IMR-90 (cell line): ENCODE results near the gene RAB1B. TPM values are rescaled to one million over a fixed set of nuclear protein-coding genes. Genes with fewer than 3 reads are reported as not detected.
A peak's percentile ranks its signal among the peaks of the same experiment; 100 is the strongest.

Experiments
- ATAC-seq: fragments of 200-7000 bp; cut with Tn5 transposase; 2 replicates; pipeline ENCODE4 v1.9.1; 2020; ENCODE audit warnings: low read depth, mild to moderate bottlenecking, moderate library complexity
- BruUV-seq: library from RNA; stranded (reverse); fragments of 400-500 nt; replicated peaks from 2 replicates; lab custom pipeline; 2021; lab: Mats Ljungman, UMichigan
- CTCF ChIA-PET: fragments of 300-600 bp; formaldehyde crosslinking; extraction: SDS; loops from one replicate; lab custom pipeline; 2021; ENCODE audit warnings: antibody characterized with exemption; lab: Yijun Ruan, JAX
- POLR2A ChIA-PET: fragments of 300-600 bp; sonication (Branson Sonifier 250); formaldehyde crosslinking; loops from one replicate; lab custom pipeline; 2022; ENCODE audit warnings: antibody characterized with exemption; ENCODE audit not compliant: unreplicated experiment; lab: Charles Lee
- DNase-seq: peaks from one replicate; pipeline ENCODE4 v3.0.0; 2013
- H2AFZ ChIP-seq: replicated peaks from 2 replicates; pipeline ENCODE3; 2013; ENCODE audit warnings: low read length, mild to moderate bottlenecking; ENCODE audit not compliant: poor library complexity
- H2AK5ac ChIP-seq: 2 replicates; pipeline ENCODE4 v1.6.1; 2013; ENCODE audit warnings: low read depth, low read length, inconsistent platforms
- H2AK9ac ChIP-seq: replicated peaks from 2 replicates; pipeline ENCODE3; 2013; ENCODE audit warnings: mild to moderate bottlenecking, low read depth, low read length, moderate library complexity; ENCODE audit not compliant: poor library complexity
- H2BK120ac ChIP-seq: 2 replicates; pipeline ENCODE4 v1.6.1; 2013; ENCODE audit warnings: low read depth, low read length, inconsistent platforms
- H2BK15ac ChIP-seq: 3 replicates; pipeline ENCODE4 v1.6.1; 2013; ENCODE audit warnings: low read depth, low read length, inconsistent platforms
- H2BK20ac ChIP-seq: 2 replicates; pipeline ENCODE4 v1.6.1; 2013; ENCODE audit warnings: low read depth, mild to moderate bottlenecking, inconsistent platforms, low read length, moderate library complexity
- H2BK5ac ChIP-seq: 2 replicates; pipeline ENCODE4 v1.6.1; 2013; ENCODE audit warnings: mild to moderate bottlenecking, low read depth, low read length, inconsistent platforms; ENCODE audit not compliant: poor library complexity, severe bottlenecking
- H3K14ac ChIP-seq: replicated peaks from 2 replicates; pipeline ENCODE4 v1.6.1; 2013; ENCODE audit warnings: low read depth, low read length, inconsistent platforms
- H3K18ac ChIP-seq: 2 replicates; pipeline ENCODE4 v1.6.1; 2013; ENCODE audit warnings: low read depth, low read length, control low read depth
- H3K23ac ChIP-seq: 2 replicates; pipeline ENCODE4 v1.6.1; 2013; ENCODE audit warnings: low read depth, low read length, inconsistent platforms
- H3K27ac ChIP-seq: 2 replicates; pipeline ENCODE4 v1.5.1; 2013; ENCODE audit warnings: mild to moderate bottlenecking, control low read depth, low read length; ENCODE audit not compliant: insufficient read depth
- H3K27me3 ChIP-seq: 2 replicates; pipeline ENCODE4 v1.6.1; 2013; ENCODE audit warnings: low read length; ENCODE audit not compliant: control insufficient read depth, insufficient read depth
- H3K36me3 ChIP-seq: 2 replicates; pipeline ENCODE4 v1.6.1; 2013; ENCODE audit warnings: low read length, mixed read lengths; ENCODE audit not compliant: control insufficient read depth, insufficient read depth
- H3K4ac ChIP-seq: 2 replicates; pipeline ENCODE4 v1.6.1; 2013; ENCODE audit warnings: low read depth, low read length, inconsistent platforms
- H3K4me1 ChIP-seq: 2 replicates; pipeline ENCODE4 v1.6.1; 2013; ENCODE audit warnings: low read length, mixed read lengths; ENCODE audit not compliant: control insufficient read depth, insufficient read depth
- H3K4me2 ChIP-seq: 2 replicates; pipeline ENCODE4 v1.6.1; 2013; ENCODE audit warnings: low read depth, mild to moderate bottlenecking, control low read depth, low read length, moderate library complexity
- H3K4me3 ChIP-seq: 2 replicates; pipeline ENCODE4 v1.5.1; 2013; ENCODE audit warnings: low read depth, mild to moderate bottlenecking, control low read depth, low read length, moderate library complexity; ENCODE audit not compliant: insufficient read depth
- H3K56ac ChIP-seq: 2 replicates; pipeline ENCODE4 v1.6.1; 2013; ENCODE audit warnings: low read length, inconsistent platforms; ENCODE audit not compliant: insufficient read depth; ENCODE audit errors: extremely low read depth
- H3K79me1 ChIP-seq, 2 experiments: 2 replicates each; pipeline ENCODE4 v1.6.1; 2013; ENCODE audit warnings: low read length in 2 of 2, inconsistent platforms in 1 of 2, low read depth in 1 of 2
- H3K9ac ChIP-seq: 2 replicates; pipeline ENCODE4 v1.6.1; 2013; ENCODE audit warnings: low read depth, low read length, control low read depth
- H3K9me1 ChIP-seq: 2 replicates; pipeline ENCODE4 v1.6.1; 2013; ENCODE audit warnings: low read length, inconsistent platforms; ENCODE audit not compliant: insufficient read depth
- H3K9me3 ChIP-seq: 2 replicates; pipeline ENCODE4 v1.6.1; 2013; ENCODE audit warnings: low read length; ENCODE audit not compliant: control insufficient read depth, insufficient read depth
- H4K20me1 ChIP-seq: 2 replicates; pipeline ENCODE4 v1.6.1; 2013; ENCODE audit warnings: low read length, inconsistent platforms; ENCODE audit not compliant: insufficient read depth
- H4K5ac ChIP-seq: 2 replicates; pipeline ENCODE4 v1.6.1; 2013; ENCODE audit warnings: mild to moderate bottlenecking, low read depth, low read length, control low read depth
- H4K8ac ChIP-seq, 2 experiments: 2 replicates each; pipeline ENCODE4 v1.6.1; 2013; ENCODE audit warnings: low read depth in 2 of 2, low read length in 2 of 2, control low read depth in 1 of 2, inconsistent platforms in 1 of 2
- H4K91ac ChIP-seq: 2 replicates; pipeline ENCODE4 v1.6.1; 2013; ENCODE audit warnings: low read depth, low read length, inconsistent platforms; ENCODE audit not compliant: insufficient read depth
- CEBPB ChIP-seq: IDR thresholded peaks from 2 replicates; pipeline ENCODE4 v1.6.1; 2012; ENCODE audit warnings: low read depth, low read length, improper control_type of control experiment
- CHD1 ChIP-seq: IDR thresholded peaks from 2 replicates; pipeline ENCODE4 v1.6.1; 2012; ENCODE audit warnings: low read depth, low read length, improper control_type of control experiment
- FOS ChIP-seq: fragments of 150-350 bp; IDR thresholded peaks from 2 replicates; pipeline ENCODE4 v1.6.1; 2016; ENCODE audit warnings: low read depth, low read length
- POLR2A ChIP-seq: IDR thresholded peaks from 2 replicates; pipeline ENCODE4 v1.6.1; 2012; ENCODE audit warnings: mild to moderate bottlenecking, low read depth, low read length
- RCOR1 ChIP-seq: IDR thresholded peaks from 2 replicates; pipeline ENCODE4 v1.6.1; 2012; ENCODE audit warnings: mild to moderate bottlenecking, low read length, improper control_type of control experiment; ENCODE audit not compliant: insufficient replicate concordance
- WGBS, 2 experiments: methylation state at CpG; one replicate each; pipeline versions ENCODE4 v1.1.5 to v1.1.7; 2013; ENCODE audit warnings: missing lambda C conversion rate in 2 of 2; ENCODE audit not compliant: insufficient read length in 1 of 2; ENCODE audit errors: extremely low coverage in 2 of 2; 5-methylcytosine and 5-hydroxymethylcytosine counted together
- dilution Hi-C: fragments of 300-500 bp; cut with HindIII; formaldehyde crosslinking; loops from one replicate; pipeline ENCODE4 v1.14.3; 2018; ENCODE audit warnings: low sequenced_read_pairs; ENCODE audit not compliant: unreplicated experiment
- in situ Hi-C: fragments of 300-500 bp; cut with MboI; formaldehyde crosslinking; loops from 3 replicates; pipeline ENCODE4 v1.14.3; 2019; ENCODE audit warnings: low sequenced_read_pairs, inconsistent platforms, mixed read lengths
- intact Hi-C: fragments of 100-400 bp; cut with micrococcal nuclease; formaldehyde crosslinking; loops from 2 replicates; pipeline ENCODE4 v1.10.0; 2022
- polyA plus RNA-seq, 3 experiments: library from polyadenylated mRNA; depleted of rRNA; stranded (reverse); fragments of >200 nt; gene quantifications; 2 replicates each; pipeline ENCODE4 v1.2.3, GENCODE V29; 2012; ENCODE audit warnings: low replicate concordance in 1 of 3
- total RNA-seq: library from RNA; depleted of rRNA; stranded (reverse); fragments of >200 nt; gene quantifications from 2 replicates; pipeline ENCODE4 v1.2.3, GENCODE V29; 2012
- TF ChIP-seq, protein P1 (sequence below): fragments of 150-350 bp; IDR thresholded peaks from 2 replicates; pipeline ENCODE4 v1.6.1; 2017; ENCODE audit warnings: mild to moderate bottlenecking, antibody characterized with exemption, low read length, low read depth

RAB1B gene
- total and polyA plus RNA-seq, 2 of the 4 experiments (the other 2 are of a cell fraction) = 83.7 to 248 TPM

DNA sequence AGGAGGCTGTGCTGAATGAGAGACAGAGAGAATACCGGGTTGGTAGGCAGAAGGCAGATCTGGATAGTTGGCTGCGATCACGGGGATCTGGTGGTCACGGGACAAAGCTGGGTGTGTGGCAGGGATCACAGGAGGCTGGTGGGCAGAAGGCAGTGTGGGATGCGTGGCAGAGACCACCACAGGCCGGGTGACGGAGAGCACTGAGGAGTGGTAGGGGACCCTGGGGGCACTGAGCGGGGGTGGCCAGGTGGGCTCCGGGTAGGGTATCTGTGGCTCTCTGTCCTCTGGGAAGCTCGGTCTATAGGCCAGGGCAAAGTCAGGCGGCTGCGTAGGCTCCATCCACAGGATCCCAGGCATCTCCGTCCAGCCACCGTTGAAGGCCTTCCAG lies 47.1 kb downstream of the RAB1B start:
- TF ChIP-seq, protein P1, sequence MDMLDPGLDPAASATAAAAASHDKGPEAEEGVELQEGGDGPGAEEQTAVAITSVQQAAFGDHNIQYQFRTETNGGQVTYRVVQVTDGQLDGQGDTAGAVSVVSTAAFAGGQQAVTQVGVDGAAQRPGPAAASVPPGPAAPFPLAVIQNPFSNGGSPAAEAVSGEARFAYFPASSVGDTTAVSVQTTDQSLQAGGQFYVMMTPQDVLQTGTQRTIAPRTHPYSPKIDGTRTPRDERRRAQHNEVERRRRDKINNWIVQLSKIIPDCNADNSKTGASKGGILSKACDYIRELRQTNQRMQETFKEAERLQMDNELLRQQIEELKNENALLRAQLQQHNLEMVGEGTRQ = no peak; the same call in 1 of the 2 replicates
- no peak for TF ChIP-seq CEBPB
- no peak for TF ChIP-seq FOS
- TF ChIP-seq POLR2A = no peak; the same call in 1 of the 2 replicates
- no peak for TF ChIP-seq RCOR1
- TF ChIP-seq CHD1 = no peak
- CTCF ChIA-PET = no interaction called here
- Histone ChIP-seq H3K23ac (peak overlapping the region; percentile 75), H3K4me1 (peaks cover 32% of the 10 kb centered on the region), H3K9ac (peak overlapping the region; percentile 95), H2AK5ac (peak overlapping the region; percentile 77), H2AK9ac (peak overlapping the region; percentile 93), H3K4me2 (peak overlapping the region; percentile 85), H4K8ac (peak overlapping the region; percentile 1 to 59; a peak in 1 of 4 replicates), H3K9me3 (no peaks in the 10 kb centered on the region), H2AFZ (peak overlapping the region; percentile 81), H2BK20ac (no peak overlapping the region), H2BK5ac (peak overlapping the region; percentile 77), H3K4me3 (peak overlapping the region; percentile 72), H3K18ac (no peak overlapping the region), H4K5ac (peak overlapping the region; percentile 0; the same call in 1 of the 2 replicates), H3K27me3 (no peaks in the 10 kb centered on the region), H3K14ac (peak overlapping the region; percentile 94), H2BK15ac (no peak overlapping the region), H3K56ac (peak overlapping the region; percentile 18; the same call in 1 of the 2 replicates), H3K27ac (peak overlapping the region; percentile 93), H3K9me1 (peaks cover 11% of the 10 kb centered on the region), H3K79me1 (peaks cover 0 to 42% of the 10 kb centered on the region in 2 experiments; a peak in 2 of 4 replicates), H4K20me1 (peaks cover 39% of the 10 kb centered on the region), H4K91ac (no peak overlapping the region; the same call in 1 of the 2 replicates), H3K36me3 (no peaks in the 10 kb centered on the region), H2BK120ac (peak overlapping the region; percentile 47; the same call in 1 of the 2 replicates), H3K4ac (peak overlapping the region; percentile 81)
- POLR2A ChIA-PET = no interaction called here
- in situ Hi-C loops = no loop called here
- DNase-seq = no peak
- intact Hi-C loops = no loop called here
- dilution Hi-C loops = no loop called here
- no peak for ATAC-seq
- WGBS, 2 experiments = 46% methylated on average over 8 of the region's 14 CpGs; no CpG with 5 or more reads in 1 of the 2 experiments
- BruUV-seq = no TSS peak
